Adipose tissue (tissue), 3 donors: ENCODE measurements around the gene GDAP1L1. TPM values are rescaled to one million over a fixed set of nuclear protein-coding genes. Genes with fewer than 3 reads are reported as not detected.
"Not testable (repeated sequence)": the region's sequence is repeated elsewhere in the genome, so short reads cannot be mapped to it uniquely, and the experiment has no call there.

Experiments used
- H3K27ac ChIP-seq: one replicate; pipeline ENCODE4 v1.5.1; 2013; ENCODE audit warnings: low read depth, low read length
- WGBS, 3 donors: extraction: QIAGEN DNeasy Blood & Tissue Kit; methylation state at CpG; one replicate each; pipeline ENCODE4 v1.1.7; 2013; 5-methylcytosine and 5-hydroxymethylcytosine counted together
- polyA plus RNA-seq, 3 donors: library from polyadenylated mRNA; stranded (reverse); fragments of 200-250 nt; gene quantifications; one replicate each; pipeline ENCODE4 v1.2.3, GENCODE V29; 2013
- donor health status: healthy with polysubstance abuse.
- donor health status: Bipolar disorder and iron deficiency.
- donor health status: healthy.

The GDAP1L1 gene
- polyA plus RNA-seq, 3 donors: 0.06 to 0.10 TPM; not detected in 1

DNA sequence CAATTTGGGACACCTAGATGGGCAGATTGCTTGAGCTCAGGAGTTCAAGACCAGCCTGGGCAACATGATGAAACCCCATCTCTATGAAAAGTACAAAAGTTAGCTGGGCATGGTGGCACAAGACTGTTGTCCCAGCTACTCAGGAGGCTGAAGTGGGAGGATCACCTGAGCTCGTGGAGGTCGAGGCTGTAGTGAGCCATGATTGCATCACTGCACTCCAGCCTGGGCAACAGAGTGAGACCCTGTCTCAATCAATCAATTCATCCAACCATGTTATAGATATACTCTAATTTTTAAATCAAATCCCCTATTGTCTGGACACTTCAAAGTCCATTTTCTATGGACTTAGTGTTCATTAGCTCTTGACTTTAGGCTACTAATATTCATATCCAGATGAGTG, 10.3 kb upstream of the GDAP1L1 start:
- not testable (repeated sequence) for H3K27ac ChIP-seq
- WGBS, 3 donors: 81 to 89% (median 86%) methylated on average over 2 of the region's 2 CpGs

- WGBS, 3 donors: 95 to 96% (median 95%) methylated on average over 2 of the region's 2 CpGs
- no peak overlapping the region for H3K27ac ChIP-seq
These were observed 5.3 kb upstream of the GDAP1L1 start for GRCh38 chr20:44241796-44242195.

GRCh38 chr20:44245977-44246376, 1.1 kb upstream of the GDAP1L1 start:
- no peak overlapping the region for H3K27ac ChIP-seq
- 61 to 77% (median 65%) methylated on average over 4 of the region's 4 CpGs for WGBS, 3 donors

DNA sequence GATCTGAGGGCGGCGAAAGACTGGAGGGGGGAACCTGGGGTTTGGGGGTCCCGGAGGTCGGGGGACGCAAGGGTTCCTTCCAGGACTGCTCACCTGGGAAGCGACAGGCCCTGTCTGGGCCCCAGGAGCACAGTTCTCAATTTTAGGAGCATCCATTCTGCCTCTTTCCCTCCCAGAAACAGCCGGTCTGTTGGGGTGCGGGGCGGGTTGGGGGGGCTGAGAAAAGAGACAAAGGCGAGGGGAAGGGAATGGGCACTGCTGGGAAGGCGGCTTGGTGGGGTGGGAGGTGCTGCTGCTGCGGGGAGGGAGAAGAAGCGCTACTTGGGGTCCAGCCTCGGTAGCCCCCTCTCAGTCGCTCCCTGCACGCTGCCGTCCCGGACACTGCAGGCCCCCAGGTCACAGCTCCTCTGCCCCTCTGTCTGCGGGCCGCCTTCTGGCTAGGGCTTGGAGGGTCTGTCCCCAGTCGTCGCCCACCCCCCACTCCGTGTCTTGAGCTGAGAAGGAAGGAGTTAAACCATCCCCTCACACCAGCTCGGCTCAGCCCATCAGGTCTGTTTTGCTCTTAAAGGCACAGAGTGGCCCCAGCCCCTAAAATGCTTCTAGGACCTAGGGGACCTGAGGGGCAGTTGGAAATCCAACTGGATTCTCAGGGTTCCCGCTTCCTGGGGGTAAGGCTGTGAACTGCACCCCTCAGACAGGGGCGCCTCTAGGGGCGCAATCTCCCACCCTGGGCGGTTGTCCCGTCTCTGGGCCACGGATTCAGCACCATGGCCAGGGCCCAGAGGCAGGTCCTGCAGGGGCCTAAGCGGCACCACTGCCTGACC, 690 bp downstream of the GDAP1L1 start:
- no peak overlapping the region for H3K27ac ChIP-seq
- WGBS, 3 donors: 5 to 7% (median 6%) methylated on average over 27 to 31 of the region's 31 CpGs

- no peak overlapping the region for H3K27ac ChIP-seq
- WGBS, 3 donors: 51 to 59% (median 52%) methylated on average over 3 of the region's 3 CpGs
These were observed 1.3 kb downstream of the GDAP1L1 start for GRCh38 chr20:44248410-44248759.

GRCh38 chr20:44251284-44251683, 4.2 kb downstream of the GDAP1L1 start:
- WGBS, 3 donors: 60 to 64% (median 62%) methylated on average over 4 of the region's 4 CpGs
- no peak overlapping the region for H3K27ac ChIP-seq

DNA sequence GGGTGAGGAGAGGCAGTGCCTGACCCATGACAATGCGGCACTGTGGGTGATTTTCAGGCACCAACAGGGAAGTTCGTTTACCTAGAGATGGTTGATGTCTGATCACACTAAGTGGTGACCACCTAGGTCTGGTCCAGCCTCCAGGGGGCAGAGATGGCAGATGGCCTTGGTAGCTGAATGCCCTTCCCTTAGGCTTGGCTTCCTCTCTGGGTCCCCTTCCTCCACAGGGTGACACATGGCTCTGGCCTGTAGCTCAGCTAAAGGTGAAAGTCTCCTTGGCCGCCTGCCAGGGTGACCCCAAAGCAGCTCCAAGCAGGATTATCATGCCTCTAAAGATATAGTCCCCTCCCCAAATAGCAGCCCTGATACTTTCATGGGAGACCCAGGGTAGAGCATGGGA, 6.4 kb downstream of the GDAP1L1 start:
- WGBS, 3 donors: 78 to 83% (median 78%) methylated on average over 3 of the region's 3 CpGs
- H3K27ac ChIP-seq: no peak overlapping the region

GRCh38 chr20:44254073-44254472, 7.0 kb downstream of the GDAP1L1 start:
- no peak overlapping the region for H3K27ac ChIP-seq
- 78 to 87% (median 83%) methylated on average over 8 of the region's 8 CpGs for WGBS, 3 donors

GRCh38 chr20:44255942-44256341, 8.8 kb downstream of the GDAP1L1 start:
- H3K27ac ChIP-seq: no peak overlapping the region
- 87 to 97% (median 96%) methylated on average over 1 of the region's 1 CpG for WGBS, 3 donors

- no peak overlapping the region for H3K27ac ChIP-seq
- 89 to 94% (median 91%) methylated on average over 21 of the region's 21 CpGs for WGBS, 3 donors
These were observed 9.9 kb downstream of the GDAP1L1 start for GRCh38 chr20:44256961-44257360.

DNA sequence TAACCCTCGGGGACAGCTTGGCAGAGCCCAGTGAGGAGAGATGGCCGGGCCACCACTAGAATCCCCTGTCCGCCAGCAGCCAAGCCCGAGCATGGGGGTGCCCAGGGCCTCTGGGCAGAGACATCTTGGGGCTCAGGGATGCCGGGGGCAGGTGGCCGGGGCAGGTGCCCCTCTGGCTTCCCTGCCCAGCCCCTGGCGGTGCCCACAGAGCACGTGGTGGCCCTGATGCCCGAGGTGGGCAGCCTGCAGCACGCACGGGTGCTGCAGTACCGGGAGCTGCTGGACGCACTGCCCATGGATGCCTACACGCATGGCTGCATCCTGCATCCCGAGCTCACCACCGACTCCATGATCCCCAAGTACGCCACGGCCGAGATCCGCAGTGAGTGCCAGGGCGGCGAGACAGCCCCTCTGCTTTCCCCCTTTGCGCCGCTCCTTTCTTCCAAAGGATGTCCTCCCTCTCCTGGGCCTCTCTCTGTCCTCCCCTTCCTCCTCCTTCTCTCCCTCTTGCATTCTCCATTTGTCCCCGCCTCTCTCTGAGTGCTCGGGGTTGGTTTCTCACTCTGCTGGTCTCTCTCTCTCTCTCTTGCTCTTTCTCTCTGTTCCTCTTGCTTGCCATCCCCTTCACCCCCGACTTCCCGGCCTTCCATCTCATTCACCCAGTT, 11.2 kb downstream of the GDAP1L1 start:
- 88 to 91% (median 90%) methylated on average over 26 to 28 of the region's 28 CpGs for WGBS, 3 donors
- H3K27ac ChIP-seq: no peak overlapping the region

- H3K27ac ChIP-seq: no peak overlapping the region
- WGBS, 3 donors: 64 to 70% (median 65%) methylated on average over 5 of the region's 5 CpGs
These were observed 17.2 kb downstream of the GDAP1L1 start for GRCh38 chr20:44264287-44264686.

GRCh38 chr20:44268802-44269201, 21.7 kb downstream of the GDAP1L1 start:
- no peak overlapping the region for H3K27ac ChIP-seq
- 89 to 94% (median 93%) methylated on average over 5 of the region's 5 CpGs for WGBS, 3 donors

DNA sequence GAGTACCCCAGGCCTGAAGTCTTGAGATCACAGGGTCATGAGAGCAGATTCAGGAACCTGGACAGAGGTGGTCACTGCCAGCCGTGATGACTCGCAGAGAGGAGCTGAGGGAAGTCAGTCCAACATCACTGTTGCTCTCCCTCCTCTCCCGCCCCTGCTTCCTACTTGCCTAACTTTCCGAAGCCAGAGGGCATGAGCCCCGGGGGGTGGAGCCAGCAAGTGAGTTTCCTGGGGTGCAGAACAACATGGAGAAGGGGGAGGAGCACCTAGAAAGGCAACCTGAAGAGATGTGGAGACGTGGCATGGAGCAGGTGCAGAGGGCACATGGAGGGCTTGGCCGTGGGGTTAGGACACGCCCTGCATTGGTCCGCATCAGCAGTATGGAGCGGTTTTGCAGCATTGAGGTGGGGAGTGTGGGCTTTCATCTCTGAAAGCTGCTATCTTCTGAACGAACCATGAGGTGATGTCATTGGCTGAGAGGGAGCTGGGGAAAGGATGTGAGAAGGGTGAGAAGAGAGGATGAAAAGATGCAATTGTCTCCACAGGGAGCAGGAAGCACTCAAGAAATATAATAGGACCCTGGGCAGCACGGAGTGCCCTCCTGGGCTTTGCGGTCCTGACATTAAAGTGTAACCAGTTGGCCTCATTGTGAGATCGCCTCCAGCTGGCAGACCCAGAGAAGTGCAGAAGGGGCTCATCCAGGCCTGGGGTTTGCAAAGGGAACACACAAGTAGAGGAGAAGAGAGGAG, 25.0 kb downstream of the GDAP1L1 start:
- WGBS, 3 donors: 66 to 73% (median 71%) methylated on average over 14 of the region's 14 CpGs
- H3K27ac ChIP-seq: no peak overlapping the region

DNA sequence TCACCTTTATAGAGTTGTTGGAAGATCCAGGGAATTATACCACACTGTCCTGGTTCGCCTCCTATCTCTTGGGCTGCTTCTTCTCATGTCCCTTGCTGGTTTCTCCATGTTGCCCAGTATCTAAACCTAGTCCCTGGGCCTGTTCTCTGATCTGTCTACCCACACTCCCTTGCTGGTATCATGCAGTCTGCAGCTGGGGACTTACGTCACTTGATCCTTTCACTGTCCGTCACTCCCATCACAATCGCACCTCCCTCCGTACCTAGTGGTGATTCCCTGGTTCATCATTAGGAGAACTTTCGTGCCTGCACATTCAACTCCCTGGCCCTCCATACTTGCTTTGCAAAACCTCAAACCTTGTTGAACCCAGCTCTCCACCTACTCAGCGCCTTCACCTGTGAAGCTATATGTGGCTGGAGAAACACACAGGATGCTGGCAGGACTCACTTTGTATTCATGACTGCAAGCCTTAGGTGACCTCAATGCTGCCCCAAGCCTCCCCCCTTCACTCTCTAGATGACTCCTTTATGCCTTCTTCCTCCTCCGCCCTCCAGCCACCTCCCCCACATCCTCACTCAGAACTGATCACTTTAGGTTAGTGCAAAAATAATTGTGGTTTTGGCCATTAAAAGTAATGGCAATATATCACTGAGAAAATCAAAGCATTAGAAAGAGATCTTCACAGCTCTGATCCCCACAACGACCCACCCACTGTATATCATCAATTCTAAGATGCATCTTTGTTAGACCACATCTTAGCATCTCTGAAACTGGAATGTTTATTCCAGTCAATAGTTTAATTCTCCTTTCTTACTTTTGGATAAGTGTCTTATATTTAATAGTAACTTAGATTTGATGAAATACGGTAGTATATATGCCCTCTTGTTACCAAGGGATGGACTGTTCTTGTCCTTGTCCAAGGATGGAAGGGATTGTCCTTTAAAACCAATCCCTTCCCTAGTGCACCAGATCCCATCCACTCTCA, 26.4 kb downstream of the GDAP1L1 start:
- H3K27ac ChIP-seq: no peak overlapping the region
- WGBS, 3 donors: 87 to 89% (median 87%) methylated on average over 10 of the region's 10 CpGs

DNA sequence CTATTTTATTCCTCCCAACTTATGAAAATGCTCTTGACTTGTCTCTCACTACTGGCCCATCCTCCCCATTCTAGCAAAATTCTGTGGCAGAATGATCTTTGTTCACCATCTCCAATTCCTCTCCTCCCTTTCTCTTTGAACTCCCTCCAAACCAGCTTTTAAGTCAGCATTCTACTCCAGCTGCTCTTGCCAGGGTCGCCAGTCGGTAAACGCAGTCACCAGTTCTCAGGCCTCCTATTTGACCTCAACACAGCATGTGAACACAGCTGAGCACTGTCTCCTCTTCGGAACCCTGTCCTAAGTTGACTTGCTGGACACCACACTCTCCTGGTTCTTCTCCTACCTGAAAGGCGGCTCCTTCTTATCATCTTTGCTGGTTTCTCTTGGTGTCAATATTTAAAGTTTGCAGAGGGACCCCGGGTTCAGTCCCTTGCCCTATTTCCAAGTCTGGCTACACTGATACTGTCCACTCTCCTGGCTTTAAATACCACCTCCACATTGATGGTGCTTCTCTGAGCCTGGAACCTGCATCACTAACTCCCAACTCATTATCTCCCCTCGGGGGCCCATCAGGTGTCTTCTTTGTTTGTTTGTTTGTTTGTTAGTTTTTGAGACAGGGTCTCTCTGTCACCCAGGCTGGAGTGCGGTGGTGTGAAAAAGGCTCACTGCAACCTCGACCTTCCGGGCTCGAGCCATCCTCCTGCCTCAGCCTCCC, 27.4 kb downstream of the GDAP1L1 start:
- H3K27ac ChIP-seq: no peak overlapping the region
- WGBS, 3 donors: 70 to 86% (median 83%) methylated on average over 11 of the region's 11 CpGs

- 82 to 84% (median 83%) methylated on average over 11 of the region's 11 CpGs for WGBS, 3 donors
- no peak overlapping the region for H3K27ac ChIP-seq
These were observed 32.1 kb downstream of the GDAP1L1 start for GRCh38 chr20:44279228-44279627.

DNA sequence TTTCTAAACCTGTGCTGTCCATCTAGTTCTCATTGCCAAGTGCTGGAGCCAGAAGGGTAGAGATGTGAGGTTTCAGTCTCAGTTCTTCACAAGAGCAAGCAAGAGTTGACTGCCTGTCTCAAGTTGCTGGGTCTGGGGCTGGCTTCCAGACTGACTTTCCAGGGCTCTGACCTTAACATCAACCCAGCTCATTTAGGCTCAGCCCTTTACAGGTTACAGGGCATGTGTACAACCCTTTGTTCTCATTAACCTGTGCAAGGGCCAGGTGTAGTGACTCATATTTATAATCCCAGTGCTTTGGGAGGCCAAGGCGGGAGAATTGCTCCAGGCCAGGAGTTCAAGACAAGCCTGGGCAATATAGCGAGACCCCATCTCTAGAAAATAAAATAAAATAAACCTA, 33.3 kb downstream of the GDAP1L1 start:
- no peak overlapping the region for H3K27ac ChIP-seq
- WGBS, 3 donors: 95 to 100% (median 98%) methylated on average over 2 of the region's 2 CpGs
